BJ (cell line): ENCODE results near the gene MRGPRX3. TPM values are rescaled to one million over a fixed set of nuclear protein-coding genes. Genes with fewer than 3 reads are reported as not detected.

Experiments used
- CTCF ChIA-PET: fragments of 350-600 bp; formaldehyde crosslinking; extraction: SDS; loops from one replicate; lab custom pipeline; 2021; ENCODE audit warnings: antibody characterized with exemption, inconsistent platforms; lab: Yijun Ruan, JAX
- POLR2A ChIA-PET: fragments of 300-600 bp; sonication (Branson Sonifier 250); formaldehyde crosslinking; extraction: SDS; loops from one replicate; lab custom pipeline; 2021; ENCODE audit warnings: antibody characterized with exemption; lab: Charles Lee
- DNase-seq: peaks from one replicate; pipeline ENCODE4 v3.0.0-alpha.2; 2011; ENCODE audit warnings: low read depth
- H3K27me3 ChIP-seq: 2 replicates; pipeline ENCODE4 v1.6.0; 2011; ENCODE audit warnings: low read length; ENCODE audit not compliant: control insufficient read depth, insufficient read depth
- H3K36me3 ChIP-seq: 2 replicates; pipeline ENCODE4 v1.5.1; 2011; ENCODE audit warnings: low read length; ENCODE audit not compliant: control insufficient read depth, insufficient read depth
- H3K4me3 ChIP-seq: 2 replicates; pipeline ENCODE4 v1.5.1; 2011; ENCODE audit warnings: low read depth, mild to moderate bottlenecking, control low read depth, low read length
- polyA plus RNA-seq: library from polyadenylated mRNA; depleted of rRNA; stranded (reverse); fragments of >200 nt; gene quantifications from 2 replicates; pipeline ENCODE4 v1.2.3, GENCODE V29; 2011
- TF ChIP-seq, protein P1 (sequence below): IDR thresholded peaks from 2 replicates; pipeline ENCODE4 v1.5.1; 2011; ENCODE audit warnings: low read depth, mild to moderate bottlenecking, control low read depth, inconsistent platforms, low read length, moderate library complexity; ENCODE audit not compliant: insufficient read depth

Gene MRGPRX3
- polyA plus RNA-seq, 1 experiment: not detected

DNA sequence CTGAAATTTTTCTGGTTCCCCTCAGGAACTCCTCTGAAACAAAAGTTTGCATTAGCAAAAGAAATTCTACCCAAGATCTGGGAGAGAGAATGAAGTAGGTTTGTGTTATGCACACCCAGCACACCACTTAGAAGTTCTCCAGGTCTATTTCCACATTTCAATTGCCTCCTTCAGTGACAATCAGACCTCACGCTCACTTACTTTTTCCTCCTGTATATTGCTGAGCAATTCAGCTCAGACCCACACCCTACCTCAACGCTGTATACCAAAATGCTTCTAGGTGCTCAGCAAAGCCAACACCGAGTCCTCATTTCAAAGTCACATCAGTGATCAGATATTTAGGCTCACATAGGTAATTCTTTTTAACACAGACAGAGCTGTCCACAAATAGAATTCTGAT lies 19.2 kb downstream of the MRGPRX3 start:
- Histone ChIP-seq H3K4me3 (no peak overlapping the region), H3K36me3 (no peaks in the 10 kb centered on the region), H3K27me3 (no peaks in the 10 kb centered on the region; the same call in 1 of the 2 replicates)
- ChIA-PET POLR2A (no interaction called here), CTCF (interaction anchor here (1.0 kb wide), 1 partner anchor 14 kb away, joined by 3 read pairs; no protein-coding TSS in a partner anchor)
- TF ChIP-seq, protein P1, sequence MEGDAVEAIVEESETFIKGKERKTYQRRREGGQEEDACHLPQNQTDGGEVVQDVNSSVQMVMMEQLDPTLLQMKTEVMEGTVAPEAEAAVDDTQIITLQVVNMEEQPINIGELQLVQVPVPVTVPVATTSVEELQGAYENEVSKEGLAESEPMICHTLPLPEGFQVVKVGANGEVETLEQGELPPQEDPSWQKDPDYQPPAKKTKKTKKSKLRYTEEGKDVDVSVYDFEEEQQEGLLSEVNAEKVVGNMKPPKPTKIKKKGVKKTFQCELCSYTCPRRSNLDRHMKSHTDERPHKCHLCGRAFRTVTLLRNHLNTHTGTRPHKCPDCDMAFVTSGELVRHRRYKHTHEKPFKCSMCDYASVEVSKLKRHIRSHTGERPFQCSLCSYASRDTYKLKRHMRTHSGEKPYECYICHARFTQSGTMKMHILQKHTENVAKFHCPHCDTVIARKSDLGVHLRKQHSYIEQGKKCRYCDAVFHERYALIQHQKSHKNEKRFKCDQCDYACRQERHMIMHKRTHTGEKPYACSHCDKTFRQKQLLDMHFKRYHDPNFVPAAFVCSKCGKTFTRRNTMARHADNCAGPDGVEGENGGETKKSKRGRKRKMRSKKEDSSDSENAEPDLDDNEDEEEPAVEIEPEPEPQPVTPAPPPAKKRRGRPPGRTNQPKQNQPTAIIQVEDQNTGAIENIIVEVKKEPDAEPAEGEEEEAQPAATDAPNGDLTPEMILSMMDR: no peak
- DNase-seq: no peak

DNA sequence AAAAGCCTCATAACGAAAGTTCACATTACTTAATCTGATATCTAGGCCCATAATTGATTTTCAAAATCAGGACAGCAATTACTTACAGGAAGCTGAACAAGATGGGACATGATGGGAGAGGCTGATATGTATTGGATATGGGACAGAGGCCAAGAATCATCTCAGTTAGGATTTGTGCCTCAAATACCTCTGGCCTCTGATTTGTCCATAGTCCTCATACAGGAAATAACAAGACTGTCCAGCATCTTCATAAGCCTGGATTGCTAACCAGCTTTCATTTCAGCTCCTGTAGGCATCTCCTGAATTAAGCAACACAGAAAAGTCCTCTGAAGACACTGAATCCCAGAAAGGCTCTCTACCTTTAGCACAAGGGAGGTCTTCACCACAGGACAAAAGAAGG lies 36.0 kb downstream of the MRGPRX3 start:
- CTCF ChIA-PET: no interaction called here
- TF ChIP-seq, protein P1: no peak
- no peaks in the 10 kb centered on the region for H3K36me3 ChIP-seq
- DNase-seq: no peak
- POLR2A ChIA-PET: no interaction called here
- H3K4me3 ChIP-seq: no peak overlapping the region
- no peaks in the 10 kb centered on the region for H3K27me3 ChIP-seq

DNA sequence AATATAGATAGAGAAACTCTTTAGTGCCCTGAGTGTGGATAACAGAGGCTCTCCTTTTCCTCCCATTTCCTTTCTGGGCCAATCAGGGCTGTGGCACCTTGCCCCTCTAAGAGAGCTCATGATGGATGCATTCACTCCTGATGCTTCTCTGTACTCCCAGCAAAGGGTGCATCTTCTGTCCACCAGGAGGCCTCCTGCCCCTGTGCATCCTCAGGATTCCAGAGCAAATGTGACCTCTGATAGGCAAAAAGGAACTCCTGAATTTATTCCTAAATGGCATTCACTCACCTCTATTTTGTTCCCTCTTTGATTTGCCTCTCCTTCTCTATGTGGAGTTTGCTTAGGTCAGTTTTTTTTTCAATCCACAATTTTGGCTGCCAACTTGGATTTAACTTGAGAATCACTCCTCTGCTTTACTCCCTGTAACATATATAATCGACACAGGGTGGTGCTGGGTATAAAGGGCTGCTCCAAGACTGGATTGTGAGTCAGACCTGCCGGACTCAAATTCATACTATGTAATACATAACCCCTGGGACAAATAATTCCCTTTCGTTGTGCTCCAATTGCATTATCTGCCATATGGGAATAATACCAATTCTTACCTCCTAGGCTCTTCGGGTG lies 39.1 kb downstream of the MRGPRX3 start:
- Histone ChIP-seq H3K4me3 (no peak overlapping the region), H3K36me3 (no peaks in the 10 kb centered on the region), H3K27me3 (no peaks in the 10 kb centered on the region)
- POLR2A ChIA-PET: no interaction called here
- TF ChIP-seq, protein P1: peak; percentile 63
- CTCF ChIA-PET: interaction anchor here (0.6 to 1.6 kb wide), 6 partner anchors 26 to 627 kb away, joined by 3 to 5 read pairs (median 4); partner anchors contain the start of gene USH1C
- no peak for DNase-seq

DNA sequence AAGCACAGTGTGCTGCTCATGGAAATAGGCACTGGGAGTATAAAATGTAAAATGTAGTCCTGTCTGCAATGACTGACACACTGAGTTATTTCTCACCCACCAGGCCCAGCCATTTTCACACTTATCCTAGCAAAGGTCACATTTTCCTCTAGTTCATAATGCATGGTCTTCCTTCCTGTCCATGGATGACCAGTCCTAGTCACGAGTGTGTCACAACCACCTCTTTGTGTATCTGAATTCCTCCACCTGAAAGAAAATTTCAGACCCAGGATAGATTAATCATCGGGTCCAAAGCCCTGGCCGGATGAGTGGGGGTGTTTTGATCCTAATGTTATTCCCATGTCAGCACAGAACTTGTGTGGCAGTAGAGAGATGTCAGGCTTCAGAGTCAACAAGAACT lies 40.3 kb downstream of the MRGPRX3 start, which contains the start of gene MRGPRX4:
Gene MRGPRX4 (plus strand): TSS at position 172 of the 400 bp plus-strand sequence. CDS start 420 bp downstream, outside the sequence.
- no peaks in the 10 kb centered on the region for H3K36me3 ChIP-seq
- ChIA-PET CTCF (interaction anchor here (0.9 kb wide), 1 partner anchor 40 kb away, joined by 3 read pairs; no protein-coding TSS in a partner anchor), POLR2A (no interaction called here)
- DNase-seq: no peak
- H3K27me3 ChIP-seq: no peaks in the 10 kb centered on the region
- TF ChIP-seq, protein P1: no peak
- no peak within 1 kb of the TSS for H3K4me3 ChIP-seq

DNA sequence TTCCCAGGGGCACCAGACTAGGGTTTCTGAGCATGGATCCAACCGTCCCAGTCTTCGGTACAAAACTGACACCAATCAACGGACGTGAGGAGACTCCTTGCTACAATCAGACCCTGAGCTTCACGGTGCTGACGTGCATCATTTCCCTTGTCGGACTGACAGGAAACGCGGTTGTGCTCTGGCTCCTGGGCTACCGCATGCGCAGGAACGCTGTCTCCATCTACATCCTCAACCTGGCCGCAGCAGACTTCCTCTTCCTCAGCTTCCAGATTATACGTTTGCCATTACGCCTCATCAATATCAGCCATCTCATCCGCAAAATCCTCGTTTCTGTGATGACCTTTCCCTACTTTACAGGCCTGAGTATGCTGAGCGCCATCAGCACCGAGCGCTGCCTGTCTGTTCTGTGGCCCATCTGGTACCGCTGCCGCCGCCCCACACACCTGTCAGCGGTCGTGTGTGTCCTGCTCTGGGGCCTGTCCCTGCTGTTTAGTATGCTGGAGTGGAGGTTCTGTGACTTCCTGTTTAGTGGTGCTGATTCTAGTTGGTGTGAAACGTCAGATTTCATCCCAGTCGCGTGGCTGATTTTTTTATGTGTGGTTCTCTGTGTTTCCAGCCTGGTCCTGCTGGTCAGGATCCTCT lies 41.0 kb downstream of the MRGPRX3 start:
- ChIA-PET POLR2A (no interaction called here), CTCF (no interaction called here)
- no peak for DNase-seq

More for the DNA sequence above, 41.0 kb downstream of the MRGPRX3 start:
- TF ChIP-seq, protein P1: no peak
- no peak overlapping the region for H3K4me3 ChIP-seq
- peaks cover 3% of the 10 kb centered on the region; the same call in 1 of the 2 replicates for H3K27me3 ChIP-seq
- no peaks in the 10 kb centered on the region for H3K36me3 ChIP-seq
